Stimulated activated CD8-positive, alpha-beta memory T cell treated with anti-CD3 and anti-CD28 coated beads, Interleukin-15, amount 100 ng/mL, for 48 hours (primary cell): Measurements from ENCODE around the gene FAM3D.

Experiments used
- DNase-seq, 2 donors: peaks; one replicate each; pipeline ENCODE4 v3.0.0-alpha.2; 2020; ENCODE audit warnings: low read depth in 2 of 2

Gene FAM3D

GRCh38 chr3:58627570-58627885, 39.0 kb downstream of the FAM3D start:
- DNase-seq = no peak

DNA sequence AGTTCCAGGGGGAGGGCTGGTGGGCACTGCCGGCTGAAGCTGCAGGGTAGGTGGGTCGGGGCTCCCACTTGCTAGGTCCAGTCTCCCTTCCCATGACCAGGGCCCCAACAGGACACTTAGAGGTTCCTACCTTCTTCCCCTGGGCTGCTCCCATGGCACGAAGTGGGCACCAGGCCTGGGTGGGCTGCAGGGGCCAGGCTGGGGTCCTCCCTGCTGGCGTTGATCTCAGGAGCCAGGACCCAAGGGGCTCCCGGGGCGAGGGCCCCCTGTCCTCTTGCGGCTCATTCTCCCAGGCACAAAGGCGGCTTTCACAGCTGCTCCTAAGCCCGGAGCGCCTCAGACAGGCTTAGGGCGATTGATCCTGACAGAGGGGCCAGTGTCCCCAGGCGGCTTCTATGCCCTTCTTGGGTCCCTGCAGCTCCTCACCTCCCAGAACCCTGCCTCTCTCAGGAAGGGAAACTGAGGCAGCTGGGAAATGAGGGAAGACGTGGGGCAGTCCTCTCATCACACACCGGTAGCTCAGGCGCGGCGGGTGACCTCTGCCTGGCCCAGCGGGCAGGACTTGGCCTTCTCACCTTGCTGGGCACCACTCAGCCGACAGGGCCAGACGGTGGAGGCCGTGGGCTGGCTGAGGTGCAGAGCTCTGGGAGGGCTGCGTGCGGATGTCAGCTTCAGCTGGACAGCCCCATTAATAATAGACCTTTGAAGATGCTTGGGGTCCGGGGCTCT, 39.6 kb downstream of the FAM3D start:
- no peak for DNase-seq

GRCh38 chr3:58625196-58625824, 41.3 kb downstream of the FAM3D start:
- DNase-seq = no peak

GRCh38 chr3:58624550-58624949, 42.0 kb downstream of the FAM3D start:
- no peak for DNase-seq

DNA sequence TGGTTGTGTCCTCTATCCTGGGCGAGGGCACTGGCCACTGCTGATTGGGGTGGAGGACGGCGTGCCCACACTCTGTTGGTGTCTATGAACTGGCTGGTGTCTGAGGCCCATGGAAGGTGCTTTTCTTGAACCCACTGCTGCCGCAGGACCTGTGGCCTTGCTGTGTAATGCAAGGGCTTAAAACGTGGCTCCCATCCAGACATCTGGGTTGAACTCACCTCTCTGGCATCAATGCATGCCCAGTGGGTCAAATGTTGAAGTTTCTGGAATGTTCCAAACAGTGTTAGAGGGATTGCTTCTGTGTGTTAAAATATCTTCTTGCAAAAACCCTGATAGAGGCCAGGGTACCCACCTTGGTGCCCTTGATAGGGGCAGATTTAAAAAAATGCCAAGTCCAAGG, 42.6 kb downstream of the FAM3D start:
- DNase-seq = no peak

- no peak for DNase-seq
These were observed 43.1 kb downstream of the FAM3D start for GRCh38 chr3:58623478-58623877.

DNA sequence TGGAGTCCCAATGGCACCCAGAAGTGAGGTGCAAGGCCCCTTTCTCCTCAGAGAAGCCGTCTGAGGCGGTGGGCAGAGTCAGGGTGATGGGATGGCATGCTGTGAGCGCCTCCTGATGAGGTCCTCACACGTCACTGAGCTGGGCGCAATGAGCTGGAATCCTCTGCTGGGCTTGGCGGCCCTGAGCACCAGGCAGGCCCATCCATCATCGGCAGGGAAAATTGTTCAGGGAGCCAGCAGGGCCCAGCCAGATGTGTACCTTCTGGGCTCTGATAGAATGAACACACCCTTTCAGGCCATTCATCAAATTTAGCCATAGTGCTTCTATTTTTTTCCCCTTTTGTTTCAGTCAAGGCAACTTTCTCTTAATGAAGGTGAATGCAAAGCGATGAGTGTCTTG, 43.7 kb downstream of the FAM3D start:
- no peak for DNase-seq

DNA sequence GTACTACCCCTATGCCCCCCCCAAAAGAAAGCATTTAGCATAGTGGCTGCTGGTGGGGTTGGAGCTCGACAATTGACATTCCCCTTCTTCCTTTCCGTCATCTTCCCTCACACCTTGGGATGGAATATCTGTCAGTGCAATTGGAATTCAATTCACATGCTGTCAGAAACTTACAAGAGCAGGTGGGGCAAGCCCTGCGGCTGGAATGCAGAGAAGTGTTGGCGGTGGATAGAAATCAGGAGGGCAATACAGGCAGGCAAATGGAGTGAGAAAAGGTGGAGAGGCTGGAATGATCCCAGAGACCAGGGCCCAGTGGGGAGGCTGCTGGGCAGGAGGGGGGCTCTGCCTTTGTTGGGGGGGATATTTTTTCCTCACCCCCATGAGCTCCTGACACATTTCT, 44.1 kb downstream of the FAM3D start:
- DNase-seq = no peak

DNA sequence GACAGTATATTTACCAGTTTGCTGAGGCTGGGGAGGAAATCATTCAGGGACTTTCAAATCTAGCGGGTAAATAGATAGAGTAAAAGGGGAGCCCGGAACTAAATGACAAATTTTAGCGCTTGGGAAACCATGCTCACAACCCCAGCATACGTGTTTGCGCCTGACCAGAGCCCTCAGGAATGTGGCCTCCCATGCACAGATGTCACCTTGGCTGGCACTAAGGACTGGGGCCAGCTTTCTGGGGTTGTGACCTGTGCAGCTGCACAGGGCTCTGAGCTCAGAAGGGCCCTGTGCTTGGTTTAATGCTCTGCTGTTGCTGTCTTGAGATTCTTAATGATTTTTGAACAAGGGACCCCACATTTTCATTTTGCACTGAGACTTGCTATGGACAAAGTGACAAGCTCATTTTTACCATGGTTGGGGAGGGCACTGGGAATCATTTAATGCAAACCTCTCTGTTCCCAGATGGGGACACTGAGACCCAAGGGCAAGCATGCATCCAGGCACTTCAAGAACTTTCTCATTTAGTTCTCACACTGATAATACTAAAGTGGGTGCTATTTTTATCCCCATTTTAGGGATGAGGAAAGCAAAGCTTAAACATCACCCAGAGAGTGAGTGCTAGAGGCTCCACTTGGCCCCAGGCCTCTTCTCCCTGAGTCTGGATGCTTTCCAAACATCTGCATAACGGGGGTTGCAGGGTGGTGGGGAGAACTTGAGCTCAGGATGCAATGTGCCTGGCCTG, 45.3 kb downstream of the FAM3D start:
- DNase-seq = no peak

DNA sequence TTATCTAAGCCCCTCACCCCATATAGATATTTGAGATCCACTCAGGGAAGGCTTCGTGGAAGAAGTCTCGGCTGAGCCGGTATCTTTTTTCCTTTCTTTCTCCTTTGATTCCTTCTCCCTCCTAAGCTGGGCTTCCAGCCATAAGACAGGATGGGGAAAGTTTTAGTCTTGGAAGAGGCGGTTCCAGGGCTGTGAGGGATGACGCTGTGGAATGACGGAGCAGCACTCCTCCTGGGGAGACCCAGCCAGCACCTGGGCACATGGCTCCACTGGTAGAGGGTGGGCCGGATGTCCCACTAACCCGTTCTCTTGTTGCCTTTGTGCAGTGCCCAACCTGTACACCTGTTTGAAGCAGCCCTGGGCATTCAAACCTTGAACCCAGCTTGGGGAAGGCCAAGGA, 46.2 kb downstream of the FAM3D start:
- no peak for DNase-seq

- DNase-seq = no peak
These were observed 49.2 kb downstream of the FAM3D start for GRCh38 chr3:58617338-58617761.

DNA sequence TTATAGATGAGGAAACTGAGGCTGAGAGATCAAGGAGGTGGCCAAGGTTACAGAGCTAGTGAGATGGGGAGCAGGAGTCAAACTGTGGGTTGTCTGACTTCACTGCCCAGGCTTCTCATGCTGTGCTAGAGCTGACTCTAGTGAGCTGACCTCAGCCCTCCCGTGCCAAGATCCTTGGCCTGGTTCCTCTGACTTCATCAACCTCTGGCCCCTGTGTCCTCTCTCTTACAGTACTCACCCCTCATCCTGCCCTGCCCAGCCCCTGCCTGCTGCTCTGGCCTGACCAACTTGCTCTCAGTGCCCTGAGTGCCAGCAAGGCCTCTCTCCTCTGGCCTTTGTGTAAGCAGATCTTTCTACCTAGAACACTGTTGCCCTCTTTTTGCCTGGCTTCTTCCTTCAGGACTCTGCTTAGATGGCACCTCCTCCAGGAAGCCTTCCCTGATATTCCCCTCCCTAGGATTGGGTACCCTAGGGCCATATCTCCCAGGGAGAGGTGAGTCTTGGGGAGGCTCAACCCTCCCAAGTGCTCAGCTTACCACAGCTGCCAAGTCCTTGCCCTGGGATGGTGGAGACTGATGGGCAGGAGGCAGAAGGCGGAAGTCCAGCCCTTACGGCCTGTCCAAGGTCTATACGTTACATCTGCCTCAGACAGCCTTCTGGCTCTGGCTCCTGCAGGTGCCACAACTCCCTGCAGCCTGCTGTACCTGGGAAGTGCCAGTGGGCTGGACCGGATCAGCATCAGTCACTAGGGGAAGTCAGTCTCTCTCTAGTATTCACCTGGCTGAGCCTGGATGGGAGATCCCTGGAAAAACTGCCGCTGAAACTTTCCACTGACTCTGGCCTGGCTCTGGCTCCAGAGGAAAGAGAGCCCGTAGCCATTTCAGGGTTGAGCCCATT, 53.1 kb downstream of the FAM3D start:
- no peak for DNase-seq

GRCh38 chr3:58612830-58613229, 53.7 kb downstream of the FAM3D start:
- no peak for DNase-seq

DNA sequence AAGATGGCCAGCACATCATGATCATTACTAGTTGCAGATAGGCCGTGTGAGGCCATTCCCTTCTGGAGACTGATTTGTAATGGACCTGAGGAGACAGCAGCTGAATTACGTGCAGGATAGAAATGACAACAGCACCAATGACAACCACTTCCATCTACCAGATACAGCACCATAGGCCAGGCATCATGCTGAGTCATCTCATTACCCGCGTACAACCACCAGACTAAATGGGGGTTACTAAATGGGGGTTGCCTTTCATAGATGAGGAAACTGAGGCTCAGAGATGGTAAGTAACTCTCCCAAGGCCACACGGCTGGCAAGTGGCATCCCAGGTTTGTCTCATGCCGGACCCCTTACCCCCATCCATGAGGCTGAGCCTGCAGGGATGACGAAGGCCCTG, 56.6 kb downstream of the FAM3D start:
- DNase-seq = no peak

- DNase-seq = no peak
These were observed 57.9 kb downstream of the FAM3D start for GRCh38 chr3:58608648-58609047.

- DNase-seq = no peak
These were observed 58.8 kb downstream of the FAM3D start for GRCh38 chr3:58607816-58608215.

DNA sequence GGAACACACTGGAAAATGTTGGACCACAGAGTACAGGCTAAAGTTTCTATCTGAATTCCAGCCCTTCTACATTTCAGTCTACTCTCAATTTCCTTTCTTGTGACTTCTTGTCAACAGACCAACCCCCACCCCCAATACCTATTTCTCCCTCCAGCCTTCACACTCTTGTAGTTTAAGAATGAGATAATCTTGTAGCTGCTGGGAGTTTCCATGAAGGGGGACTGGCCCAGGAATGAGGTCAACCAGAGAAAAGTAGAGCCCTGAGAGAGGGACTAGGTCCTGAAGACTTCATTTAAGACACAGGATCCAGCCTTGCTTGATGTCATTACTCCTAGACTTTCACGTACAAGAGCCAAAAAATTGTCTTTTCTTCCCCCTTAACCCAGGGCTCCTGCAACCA, 59.9 kb downstream of the FAM3D start:
- DNase-seq = no peak

DNA sequence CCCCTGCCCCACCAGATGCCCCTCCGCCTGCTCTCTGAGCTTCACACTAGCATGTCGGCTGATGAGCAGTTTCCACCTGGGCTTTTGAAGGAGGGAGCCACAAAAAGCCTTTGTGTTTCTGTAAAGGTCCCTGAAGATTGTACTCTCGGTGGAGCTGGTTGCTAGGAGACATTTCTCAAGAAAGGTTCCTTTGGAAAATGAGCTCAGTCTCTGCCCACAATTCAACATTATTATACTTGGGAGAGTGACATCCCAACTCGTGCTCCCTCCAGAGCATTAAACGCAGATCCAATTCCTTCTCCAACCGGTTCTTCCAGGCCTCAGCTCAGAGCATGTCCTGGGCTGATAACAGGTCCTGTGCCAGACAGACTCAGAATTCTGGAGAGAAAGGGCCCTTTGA, 62.5 kb downstream of the FAM3D start:
- DNase-seq = no peak

- DNase-seq = no peak
These were observed 63.0 kb downstream of the FAM3D start for GRCh38 chr3:58603606-58604005.

DNA sequence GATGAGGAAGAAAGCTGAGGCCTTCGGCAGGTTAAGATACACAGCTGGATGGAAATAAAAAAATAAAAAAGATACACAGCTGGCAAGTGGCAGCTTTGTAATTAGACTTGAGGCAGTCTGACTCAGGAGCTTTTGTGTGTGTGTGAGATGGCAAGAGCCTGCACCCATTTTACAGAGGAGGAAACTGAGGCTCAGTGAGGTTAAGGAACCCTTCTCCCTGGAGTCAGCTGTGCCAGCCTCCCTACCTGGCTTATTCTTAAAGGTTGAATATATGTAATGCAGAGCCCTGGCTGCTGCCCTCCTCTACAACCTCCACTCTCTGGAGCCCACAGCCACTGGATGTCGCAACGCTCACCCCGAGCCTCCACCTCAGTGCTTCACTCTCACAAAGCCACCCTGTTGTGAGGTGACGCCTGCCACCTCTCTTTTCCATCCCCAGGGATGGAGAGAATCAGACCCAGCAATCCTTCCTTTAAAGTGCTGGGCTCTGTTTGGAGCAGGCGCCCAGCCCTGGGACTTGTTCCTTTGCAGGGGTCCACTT, 68.7 kb downstream of the FAM3D start:
- no peak for DNase-seq

- no peak for DNase-seq
These were observed 69.6 kb downstream of the FAM3D start for GRCh38 chr3:58596834-58597518.
